NCI-H2171 treated with DMSO at 0.1 percent for 48 hours (cell line): ENCODE results near the gene C11orf16.
"Not testable (repeated sequence)": the region's sequence is repeated elsewhere in the genome, so short reads cannot be mapped to it uniquely, and the experiment has no call there.

ENCODE experiments used
- DNase-seq: peaks from one replicate; lab custom pipeline; 2025; lab: John Stamatoyannopoulos, UW

C11orf16 gene, protein sequence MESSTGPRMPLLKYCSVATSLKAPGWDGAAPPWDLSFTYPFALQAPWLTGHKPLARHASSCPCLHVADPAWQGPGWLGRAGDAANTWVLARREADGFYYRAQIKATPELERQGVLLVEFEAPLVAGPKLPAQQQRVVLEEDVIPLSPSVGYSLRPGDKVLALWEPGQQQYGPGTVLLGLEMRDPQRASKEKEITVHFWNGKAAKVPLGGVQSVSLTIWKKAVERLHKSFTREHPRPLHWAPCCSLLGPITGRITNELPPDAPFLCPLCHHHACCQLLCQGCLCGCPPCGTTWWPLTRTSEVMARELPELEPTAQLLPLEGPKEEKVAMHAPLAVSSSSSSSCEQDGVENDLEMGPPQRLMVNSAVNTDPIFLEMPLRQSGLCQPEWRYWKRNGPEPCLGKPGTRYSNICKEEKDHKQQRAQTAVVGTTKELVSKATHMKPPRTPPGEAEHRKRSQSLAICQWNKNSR

DNA sequence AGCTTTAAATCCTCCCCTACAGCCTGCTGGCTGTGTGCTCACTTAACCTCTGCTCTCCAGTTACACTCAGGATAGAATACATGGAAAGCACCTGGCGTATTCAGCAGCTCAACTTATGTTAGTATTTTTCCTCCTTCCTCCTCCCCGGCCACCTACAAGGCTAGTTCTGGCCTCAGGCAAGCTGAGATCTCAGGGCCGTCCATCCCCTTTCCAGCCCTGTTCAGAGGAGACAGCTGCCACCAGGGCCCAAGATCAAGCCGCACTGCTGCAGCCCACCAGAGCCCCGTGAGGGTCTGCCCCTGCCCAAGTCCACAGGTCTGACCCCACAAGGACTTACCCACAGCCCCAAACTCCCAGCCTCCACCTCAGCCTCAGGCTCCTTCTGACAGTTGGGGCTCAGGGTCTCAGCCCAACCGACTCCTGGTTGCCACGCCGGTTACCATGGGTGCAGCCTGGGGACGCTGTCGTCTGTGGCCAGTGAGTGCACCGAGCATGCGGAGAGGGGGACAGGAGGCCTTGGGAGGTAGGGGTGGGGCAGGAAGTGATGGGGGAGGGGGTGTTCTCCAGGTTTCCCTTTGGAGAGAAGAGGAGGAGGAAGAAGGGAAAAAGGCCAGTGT lies at the start of gene C11orf16:
Gene C11orf16, minus strand, starts transcription at position 384 of the 617 bp plus-strand sequence. CDS start 639 bp downstream, outside the sequence.
- DNase-seq = no peak

- DNase-seq = no peak
Measured at GRCh38 chr11:8980485-8980884, 47.7 kb upstream of the C11orf16 start.

DNA sequence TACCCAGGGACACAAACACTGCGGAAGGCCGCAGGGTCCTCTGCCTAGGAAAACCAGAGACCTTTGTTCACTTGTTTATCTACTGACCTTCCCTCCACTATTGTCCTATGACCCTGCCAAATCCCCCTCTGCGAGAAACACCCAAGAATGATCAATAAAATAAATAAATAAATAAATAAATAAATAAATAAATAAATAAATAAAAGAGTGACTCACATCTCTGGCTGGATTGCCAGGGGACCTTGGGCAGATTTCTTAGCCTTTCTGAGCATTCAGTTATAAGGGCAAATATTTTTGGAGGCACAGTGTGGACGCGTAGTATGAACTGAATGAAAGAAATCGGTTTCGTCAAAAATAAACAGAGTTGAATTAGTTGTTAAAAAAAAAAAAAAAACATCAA lies 46.6 kb upstream of the C11orf16 start:
- DNase-seq = not testable (repeated sequence)

DNA sequence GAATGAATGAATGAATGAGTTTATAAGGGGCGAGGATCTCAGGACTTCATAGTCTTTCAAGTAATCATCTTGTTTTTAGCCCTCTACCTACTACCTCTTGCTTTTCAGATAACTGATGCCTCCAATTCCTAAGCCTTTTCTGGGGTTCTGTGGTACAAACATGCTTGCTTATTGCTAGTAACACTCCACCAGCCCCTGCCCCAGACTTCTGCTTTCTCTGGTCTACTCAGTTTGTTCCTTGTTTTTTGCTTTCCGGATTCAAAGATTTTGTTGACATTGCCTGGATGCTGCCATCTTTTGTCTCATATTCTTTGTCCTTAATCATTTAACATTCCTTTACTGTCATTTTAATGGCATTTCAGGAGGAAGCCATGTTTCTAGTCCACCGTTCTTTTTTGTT lies 40.4 kb upstream of the C11orf16 start:
- no peak for DNase-seq

DNA sequence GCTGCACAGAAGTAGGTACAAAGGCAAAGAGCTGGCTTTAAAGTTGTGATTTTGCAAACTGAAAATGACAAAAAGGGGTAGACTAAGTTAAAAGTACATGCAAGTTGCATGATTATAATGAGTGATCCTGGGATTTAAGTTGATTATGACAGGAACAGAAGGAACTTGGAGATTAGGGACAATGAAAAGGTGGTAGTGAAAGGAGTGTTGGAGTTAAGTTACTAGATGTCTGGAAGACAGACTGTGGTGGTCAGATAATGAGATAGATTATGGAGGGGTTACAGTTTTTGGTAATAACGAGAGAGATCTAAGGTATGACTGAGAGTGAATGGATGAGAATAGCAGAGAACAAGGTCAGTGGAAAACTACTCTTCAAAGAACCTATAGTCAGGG lies 39.2 kb upstream of the C11orf16 start:
- DNase-seq = no peak

DNA sequence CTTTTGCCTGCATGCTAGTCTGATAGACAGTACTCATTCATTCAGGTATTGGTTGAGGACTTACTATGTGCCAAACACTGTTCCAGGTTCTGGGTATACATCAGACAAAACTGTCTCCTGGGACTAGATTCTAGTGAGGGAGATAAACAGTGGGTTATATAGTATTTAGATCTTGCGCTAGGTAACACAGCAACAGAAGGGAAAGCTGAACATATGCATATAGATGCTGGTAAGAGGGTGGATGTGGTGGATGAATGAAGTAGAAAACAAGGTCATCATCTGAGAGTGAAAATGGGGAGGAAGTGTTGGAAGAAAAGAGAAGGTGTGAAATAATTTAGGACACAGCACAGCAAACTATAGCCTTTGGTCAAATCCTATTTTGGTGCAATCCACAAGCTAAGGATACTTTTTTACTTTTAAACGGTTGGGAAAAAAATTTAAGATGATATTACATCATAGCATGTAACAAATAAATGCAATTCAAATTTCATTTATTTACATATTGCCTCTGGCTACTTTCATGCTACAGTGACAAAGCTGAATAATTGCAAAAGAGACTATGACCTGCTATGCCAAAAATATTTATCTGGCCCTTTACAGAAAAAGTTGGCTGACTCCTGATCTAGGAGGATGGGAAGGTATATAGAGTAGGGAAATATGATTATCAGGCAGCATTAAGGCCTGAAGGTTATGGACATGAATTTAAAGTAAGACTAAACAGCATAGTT lies 38.6 kb upstream of the C11orf16 start:
- no peak for DNase-seq

- DNase-seq = no peak
Measured at GRCh38 chr11:8967184-8967583, 34.4 kb upstream of the C11orf16 start.

GRCh38 chr11:8964324-8965320 lies 31.9 kb upstream of the C11orf16 start, which contains the start of gene TMEM9B:
TSS of gene TMEM9B (minus strand) at chr11:8964442. CDS start at chr11:8964313, 129 bp downstream.
- DNase-seq = peak; percentile 82

- DNase-seq = peak; percentile 82
Measured at GRCh38 chr11:8963569-8964323, 31.0 kb upstream of the C11orf16 start.

- DNase-seq = no peak
Measured at GRCh38 chr11:8962841-8963240, 30.1 kb upstream of the C11orf16 start.

DNA sequence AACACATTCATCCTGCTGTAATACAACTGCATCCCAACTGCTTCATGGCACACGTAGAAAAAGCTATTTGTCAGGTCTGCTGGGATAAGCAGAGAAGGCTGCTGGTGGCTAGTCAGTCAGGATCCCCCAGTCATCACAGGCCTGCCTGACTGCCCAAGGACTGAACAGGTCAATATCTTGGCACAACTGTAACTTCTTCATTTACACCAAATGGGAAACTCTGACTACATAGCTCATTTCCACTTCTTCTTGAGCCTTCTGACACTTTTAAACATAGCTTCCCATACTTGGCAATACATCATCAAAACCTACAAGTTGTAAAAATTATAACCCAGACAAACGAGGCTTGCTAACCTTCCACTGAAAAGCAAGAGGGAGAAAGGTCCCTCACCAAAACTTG lies 28.7 kb upstream of the C11orf16 start:
- DNase-seq = no peak

GRCh38 chr11:8959546-8960166 lies 26.9 kb upstream of the C11orf16 start:
- peak; percentile 46 for DNase-seq

DNA sequence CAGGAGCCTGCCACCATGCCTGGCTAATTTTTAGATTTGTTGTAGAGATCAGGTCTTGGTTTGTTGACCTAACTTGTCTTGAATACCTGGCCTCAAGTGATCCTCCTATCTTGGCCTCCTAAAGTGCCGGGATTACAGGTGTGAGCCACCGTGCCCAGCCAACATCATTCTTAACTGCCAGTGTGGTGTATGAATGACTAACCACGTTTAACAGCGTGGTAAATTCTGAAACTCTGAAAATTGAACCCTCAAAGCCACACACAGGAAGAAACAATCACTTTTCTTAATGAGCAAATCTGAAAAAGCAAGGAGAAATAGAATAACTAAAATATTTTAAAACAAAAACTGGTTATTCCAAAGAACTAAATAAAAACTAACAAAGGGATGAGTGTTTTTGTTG lies 24.1 kb upstream of the C11orf16 start:
- no peak for DNase-seq

GRCh38 chr11:8948886-8949285 lies 16.1 kb upstream of the C11orf16 start:
- DNase-seq = no peak

GRCh38 chr11:8947230-8947943 lies 14.6 kb upstream of the C11orf16 start:
- DNase-seq = no peak

GRCh38 chr11:8942518-8943066 lies 9.8 kb upstream of the C11orf16 start, which contains the start of gene ASCL3:
TSS of gene ASCL3 (minus strand) at chr11:8943016. CDS start at chr11:8938161, 4,855 bp downstream.
- no peak for DNase-seq

DNA sequence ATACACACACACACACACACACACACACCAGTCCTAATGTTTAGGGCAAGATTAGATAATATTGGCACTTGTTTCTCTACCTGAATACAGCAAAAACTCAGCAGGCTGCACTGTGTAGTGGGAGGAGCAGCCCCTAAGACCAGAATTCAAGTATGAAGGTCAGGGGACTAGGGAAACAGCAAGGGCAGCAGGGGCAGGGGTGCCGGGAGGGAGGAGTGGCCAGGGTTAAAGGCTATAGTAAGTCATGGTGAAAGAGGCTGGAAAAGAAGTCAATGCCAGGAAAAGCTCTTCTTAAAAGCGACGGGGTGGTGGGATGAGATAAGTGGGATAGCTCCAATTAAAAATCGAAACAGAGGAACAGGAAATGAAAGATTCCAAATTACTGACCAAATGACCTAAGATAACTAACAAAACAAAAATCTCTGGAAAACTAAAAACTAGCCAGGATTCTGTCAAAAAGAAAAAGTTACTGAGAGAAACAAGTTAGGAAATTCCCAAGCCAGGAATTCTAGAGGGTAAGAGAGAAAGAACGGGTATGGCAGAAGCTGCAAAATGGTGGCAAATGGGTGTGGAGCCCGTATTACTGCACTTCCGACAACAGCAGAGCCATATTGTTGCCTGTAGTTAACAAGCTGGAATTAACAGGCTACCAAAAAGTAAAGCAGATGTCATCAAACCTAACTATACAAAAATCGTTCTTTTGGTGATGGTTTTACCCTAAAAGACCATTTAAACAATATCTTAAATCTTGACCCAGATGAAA lies 8.8 kb upstream of the C11orf16 start:
- DNase-seq = no peak

DNA sequence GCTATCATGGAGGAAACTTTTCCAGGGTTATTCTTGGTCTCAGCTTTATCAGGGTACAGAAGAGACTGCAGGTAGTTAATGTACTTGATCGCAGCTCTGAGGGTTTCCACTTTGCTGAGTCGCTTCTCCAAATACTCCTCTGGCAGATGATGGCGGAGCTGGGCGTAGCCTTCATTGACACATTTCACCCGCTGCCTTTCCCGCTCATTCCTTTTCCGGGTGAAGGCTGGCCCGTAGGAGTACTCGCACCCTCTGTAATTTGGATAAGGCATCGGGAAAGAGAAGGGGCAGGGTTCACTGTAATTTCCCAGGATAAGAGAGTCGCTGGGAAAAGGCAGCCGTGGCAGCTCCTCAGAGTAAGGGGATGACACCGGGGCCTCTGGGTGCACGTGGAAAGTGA lies 4.9 kb upstream of the C11orf16 start:
- DNase-seq = no peak
